Measurements from ENCODE around the gene RASGRP4.
"Not testable (repeated sequence)": the region's sequence is repeated elsewhere in the genome, so short reads cannot be mapped to it uniquely, and the experiment has no call there.

Gene RASGRP4, protein sequence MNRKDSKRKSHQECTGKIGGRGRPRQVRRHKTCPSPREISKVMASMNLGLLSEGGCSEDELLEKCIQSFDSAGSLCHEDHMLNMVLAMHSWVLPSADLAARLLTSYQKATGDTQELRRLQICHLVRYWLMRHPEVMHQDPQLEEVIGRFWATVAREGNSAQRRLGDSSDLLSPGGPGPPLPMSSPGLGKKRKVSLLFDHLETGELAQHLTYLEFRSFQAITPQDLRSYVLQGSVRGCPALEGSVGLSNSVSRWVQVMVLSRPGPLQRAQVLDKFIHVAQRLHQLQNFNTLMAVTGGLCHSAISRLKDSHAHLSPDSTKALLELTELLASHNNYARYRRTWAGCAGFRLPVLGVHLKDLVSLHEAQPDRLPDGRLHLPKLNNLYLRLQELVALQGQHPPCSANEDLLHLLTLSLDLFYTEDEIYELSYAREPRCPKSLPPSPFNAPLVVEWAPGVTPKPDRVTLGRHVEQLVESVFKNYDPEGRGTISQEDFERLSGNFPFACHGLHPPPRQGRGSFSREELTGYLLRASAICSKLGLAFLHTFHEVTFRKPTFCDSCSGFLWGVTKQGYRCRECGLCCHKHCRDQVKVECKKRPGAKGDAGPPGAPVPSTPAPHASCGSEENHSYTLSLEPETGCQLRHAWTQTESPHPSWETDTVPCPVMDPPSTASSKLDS

DNA sequence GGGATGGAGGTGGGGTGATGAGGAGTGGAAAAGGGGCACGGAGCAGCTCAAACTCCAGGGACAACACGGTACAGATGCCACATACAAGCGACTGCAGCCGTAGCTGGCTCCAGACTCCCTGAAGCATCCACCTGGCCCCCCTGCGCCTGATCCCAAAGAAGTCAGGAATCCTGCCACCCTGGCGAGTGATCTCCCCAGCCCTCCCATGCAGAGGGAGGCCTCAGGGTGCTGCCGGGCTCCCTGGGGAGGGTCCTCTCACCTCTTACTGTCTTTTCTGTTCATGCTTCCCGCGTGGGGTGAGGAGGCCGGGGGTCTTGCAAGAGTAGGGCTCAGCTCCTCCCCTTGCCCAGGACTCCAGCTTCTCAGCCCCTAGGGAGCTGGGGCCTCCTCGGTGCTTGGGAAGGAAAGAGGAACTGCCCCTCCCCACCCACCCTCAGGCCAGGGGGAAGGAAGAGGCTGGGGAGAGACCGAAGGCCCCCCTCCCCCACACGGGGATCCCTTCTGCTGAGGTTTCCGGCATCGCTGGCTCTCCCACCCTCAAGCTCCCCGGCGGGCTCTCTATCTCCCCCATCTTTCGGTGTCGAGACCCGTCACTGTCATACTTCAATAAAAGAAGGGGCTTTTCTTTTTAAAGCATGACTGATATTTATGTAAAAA, at the start of gene RASGRP4:
Gene RASGRP4, minus strand, starts transcription at position 410 of the 657 bp plus-strand sequence. Its CDS starts 128 bp downstream, at position 282.
- H3K4me1 ChIP-seq (ENCODE audit: control insufficient read depth, insufficient read depth, low read length) = peaks cover 5% of the 10 kb centered on the region
- peaks cover 3% of the 10 kb centered on the region for H3K36me3 ChIP-seq (ENCODE audit: control insufficient read depth, insufficient read depth, low read length)
- peak within 1 kb of the TSS; percentile 39 for H3K4me3 ChIP-seq (ENCODE audit: low read depth, low read length)
- H3K27me3 ChIP-seq (ENCODE audit: control insufficient read depth, insufficient read depth, low read length) = no peaks in the 10 kb centered on the region
- H3K9me3 ChIP-seq (ENCODE audit: control insufficient read depth, insufficient read depth, low read length) = no peaks in the 10 kb centered on the region
- peak within 1 kb of the TSS; percentile 65 for H3K9ac ChIP-seq (ENCODE audit: low read depth, low read length)

DNA sequence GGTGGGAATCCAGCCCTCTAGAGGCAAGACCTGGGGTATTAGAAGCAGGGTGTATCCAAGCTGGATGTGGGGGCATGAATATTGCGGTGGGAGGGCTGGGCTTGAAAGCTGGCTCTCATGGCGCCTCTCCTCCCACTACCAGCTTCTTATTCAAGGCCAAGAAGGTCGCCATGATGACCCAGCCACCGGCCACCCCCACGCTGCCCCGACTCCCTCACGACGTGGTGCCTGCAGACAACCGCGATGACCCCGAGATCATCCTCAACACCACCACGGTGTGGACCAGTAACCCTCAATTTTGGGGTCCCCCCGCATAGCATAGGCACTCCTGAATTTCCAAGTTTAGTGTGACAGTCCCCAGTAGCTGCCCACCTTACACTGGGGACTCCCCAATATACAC, 49.2 kb upstream of the RASGRP4 start:
- no peaks in the 10 kb centered on the region for H3K9me3 ChIP-seq (ENCODE audit: control insufficient read depth, insufficient read depth, low read length)
- H3K27me3 ChIP-seq (ENCODE audit: control insufficient read depth, insufficient read depth, low read length) = no peaks in the 10 kb centered on the region
- H3K4me3 ChIP-seq (ENCODE audit: low read depth, low read length) = no peak overlapping the region
- H3K9ac ChIP-seq (ENCODE audit: low read depth, low read length) = no peak overlapping the region
- H3K36me3 ChIP-seq (ENCODE audit: control insufficient read depth, insufficient read depth, low read length) = peaks cover 20% of the 10 kb centered on the region
- no peaks in the 10 kb centered on the region for H3K4me1 ChIP-seq (ENCODE audit: control insufficient read depth, insufficient read depth, low read length)

DNA sequence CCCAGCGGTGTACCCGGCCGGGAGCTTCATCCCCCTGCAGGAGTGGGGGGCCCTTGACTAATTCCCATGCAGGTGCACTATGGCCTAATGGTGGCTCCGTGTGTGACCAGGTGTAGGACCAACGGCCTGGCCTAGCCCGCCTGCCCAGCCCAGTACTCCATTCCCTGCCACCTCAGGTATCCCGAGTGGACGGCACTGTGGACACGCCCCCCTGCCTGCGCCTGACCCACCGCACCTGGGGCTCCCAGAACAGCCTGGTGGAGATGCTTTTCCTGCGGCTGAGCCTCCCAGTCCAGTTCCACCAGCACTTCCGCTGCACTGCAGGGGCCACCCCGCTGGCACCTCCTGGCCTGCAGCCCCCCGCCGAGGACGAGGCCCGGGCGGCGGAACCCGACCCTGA, 47.2 kb upstream of the RASGRP4 start:
- H3K4me3 ChIP-seq (ENCODE audit: low read depth, low read length) = no peak overlapping the region
- H3K27me3 ChIP-seq (ENCODE audit: control insufficient read depth, insufficient read depth, low read length) = no peaks in the 10 kb centered on the region
- H3K9ac ChIP-seq (ENCODE audit: low read depth, low read length) = no peak overlapping the region
- peaks cover 34% of the 10 kb centered on the region for H3K36me3 ChIP-seq (ENCODE audit: control insufficient read depth, insufficient read depth, low read length)
- no peaks in the 10 kb centered on the region for H3K4me1 ChIP-seq (ENCODE audit: control insufficient read depth, insufficient read depth, low read length)
- no peaks in the 10 kb centered on the region for H3K9me3 ChIP-seq (ENCODE audit: control insufficient read depth, insufficient read depth, low read length)

DNA sequence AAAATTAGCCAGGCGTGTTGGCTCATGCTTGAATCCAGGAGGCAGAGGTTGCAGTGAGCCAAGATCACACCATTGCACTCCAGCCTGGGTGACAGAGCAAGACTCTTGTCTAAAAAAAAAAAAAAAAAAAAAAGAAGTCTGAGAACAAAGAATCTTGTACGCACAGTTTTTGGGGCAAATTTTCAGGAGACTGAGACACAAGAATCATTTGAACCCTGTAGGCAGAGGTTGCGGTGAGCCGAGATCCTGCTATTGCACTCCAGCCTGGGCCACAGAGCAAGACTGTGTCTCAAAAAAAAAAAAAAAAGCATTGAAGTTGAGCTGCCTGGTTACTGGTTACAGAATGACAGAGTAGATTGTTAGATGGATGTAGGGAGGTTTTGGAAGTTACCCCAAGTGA, 46.7 kb upstream of the RASGRP4 start:
- H3K36me3 ChIP-seq (ENCODE audit: control insufficient read depth, insufficient read depth, low read length) = peaks cover 39% of the 10 kb centered on the region
- not testable (repeated sequence) for H3K27me3 ChIP-seq (ENCODE audit: control insufficient read depth, insufficient read depth, low read length); H3K4me1 ChIP-seq (ENCODE audit: control insufficient read depth, insufficient read depth, low read length); H3K9ac ChIP-seq (ENCODE audit: low read depth, low read length); H3K9me3 ChIP-seq (ENCODE audit: control insufficient read depth, insufficient read depth, low read length); H3K4me3 ChIP-seq (ENCODE audit: low read depth, low read length)

DNA sequence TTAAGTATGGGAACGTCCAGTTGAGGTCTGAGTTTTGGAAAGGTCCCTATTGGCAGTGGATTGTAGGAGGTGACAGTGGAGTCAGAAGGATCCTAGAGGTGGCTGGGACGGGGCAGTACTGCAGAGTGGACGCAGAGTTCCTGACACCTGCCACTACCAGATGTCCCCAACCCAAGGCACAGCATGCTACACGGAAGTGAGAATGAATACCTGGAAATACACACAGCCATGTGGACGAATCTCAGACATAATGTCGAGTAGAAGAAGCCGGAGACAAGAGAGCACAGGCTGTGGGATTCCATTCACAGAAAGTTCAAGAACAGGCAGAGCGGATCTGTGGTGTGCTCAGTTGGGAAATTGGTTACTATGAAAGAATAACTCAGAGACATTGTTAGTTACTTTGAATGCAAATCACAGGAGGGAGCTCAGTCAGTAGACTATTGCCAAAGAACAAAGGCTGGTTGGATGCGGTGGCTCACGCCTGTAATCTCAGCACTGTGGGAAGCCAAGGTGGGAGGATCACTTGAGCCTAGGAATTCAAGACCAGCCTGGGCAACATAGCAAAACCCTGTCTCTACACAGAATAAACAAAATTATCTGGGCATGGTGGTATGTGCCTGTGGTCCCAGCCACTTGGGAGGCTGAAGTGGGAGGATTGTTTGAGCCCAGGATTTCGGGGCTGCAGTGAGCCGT, 44.9 kb upstream of the RASGRP4 start:
- Histone ChIP-seq H3K27me3 (ENCODE audit: control insufficient read depth, insufficient read depth, low read length) (no peaks in the 10 kb centered on the region), H3K4me1 (ENCODE audit: control insufficient read depth, insufficient read depth, low read length) (no peaks in the 10 kb centered on the region), H3K36me3 (ENCODE audit: control insufficient read depth, insufficient read depth, low read length) (peaks cover 51% of the 10 kb centered on the region), H3K4me3 (ENCODE audit: low read depth, low read length) (no peak overlapping the region), H3K9me3 (ENCODE audit: control insufficient read depth, insufficient read depth, low read length) (no peaks in the 10 kb centered on the region), H3K9ac (ENCODE audit: low read depth, low read length) (no peak overlapping the region)

DNA sequence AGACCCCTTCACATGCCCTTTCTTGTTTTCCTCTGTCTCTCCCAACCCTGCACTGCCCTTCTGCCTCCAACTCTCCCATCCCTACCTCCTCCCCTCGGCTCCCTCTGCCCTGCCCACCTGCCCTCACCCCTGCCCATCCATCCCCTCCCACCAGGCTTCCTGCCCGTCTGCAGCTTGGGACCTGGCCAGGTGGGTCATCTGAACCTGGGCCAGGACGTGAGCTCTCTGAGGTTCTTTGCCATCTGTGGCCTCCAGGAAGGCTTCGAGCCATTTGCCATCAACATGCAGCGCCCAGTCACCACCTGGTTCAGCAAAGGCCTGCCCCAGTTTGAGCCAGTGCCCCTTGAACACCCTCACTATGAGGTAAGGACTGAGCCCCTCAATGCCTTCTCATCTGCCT, 43.1 kb upstream of the RASGRP4 start:
- Histone ChIP-seq H3K9me3 (ENCODE audit: control insufficient read depth, insufficient read depth, low read length) (no peaks in the 10 kb centered on the region), H3K4me3 (ENCODE audit: low read depth, low read length) (no peak overlapping the region), H3K36me3 (ENCODE audit: control insufficient read depth, insufficient read depth, low read length) (peaks cover 57% of the 10 kb centered on the region), H3K9ac (ENCODE audit: low read depth, low read length) (no peak overlapping the region), H3K4me1 (ENCODE audit: control insufficient read depth, insufficient read depth, low read length) (no peaks in the 10 kb centered on the region), H3K27me3 (ENCODE audit: control insufficient read depth, insufficient read depth, low read length) (no peaks in the 10 kb centered on the region)

DNA sequence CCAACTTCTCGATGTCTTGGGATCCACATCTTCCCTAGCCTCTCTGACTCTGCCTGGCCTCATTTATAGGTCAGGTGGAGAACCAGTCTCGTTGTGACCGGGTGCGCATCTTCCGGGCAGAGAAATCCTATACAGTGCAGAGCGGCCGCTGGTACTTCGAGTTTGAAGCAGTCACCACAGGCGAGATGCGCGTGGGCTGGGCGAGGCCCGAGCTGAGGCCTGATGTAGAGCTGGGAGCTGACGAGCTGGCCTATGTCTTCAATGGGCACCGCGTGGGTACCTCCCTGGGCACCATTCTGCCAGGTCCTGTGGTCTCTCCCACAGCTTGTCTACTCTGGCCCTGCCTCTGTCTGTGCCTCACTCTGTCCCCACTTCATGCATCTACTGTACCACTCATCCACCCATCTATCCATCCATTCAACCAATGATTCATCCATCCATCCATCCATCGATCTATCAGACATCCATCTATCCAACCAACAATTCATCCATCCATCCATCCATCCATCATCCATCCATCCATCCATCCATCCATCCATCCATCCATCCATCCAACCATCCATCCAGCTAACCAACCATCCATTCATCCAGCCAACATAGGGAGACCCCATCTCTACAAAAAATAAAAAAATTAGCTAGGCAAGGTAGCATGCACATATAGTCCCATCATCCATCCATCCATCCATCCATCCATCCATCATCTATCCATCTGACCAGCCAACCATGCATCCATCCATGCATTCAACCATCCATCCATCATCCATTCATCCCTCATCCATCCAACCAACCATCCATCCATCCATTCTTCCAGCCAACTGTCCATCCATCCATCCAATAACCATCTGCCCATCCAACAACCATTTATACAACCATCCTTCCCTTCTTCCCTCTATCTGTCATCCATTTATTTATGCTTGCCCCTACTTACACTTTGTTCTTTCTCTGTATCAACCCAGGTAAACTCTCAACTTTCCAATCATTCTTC, 41.8 kb upstream of the RASGRP4 start:
- Histone ChIP-seq H3K9ac (ENCODE audit: low read depth, low read length) (no peak overlapping the region), H3K4me3 (ENCODE audit: low read depth, low read length) (no peak overlapping the region), H3K27me3 (ENCODE audit: control insufficient read depth, insufficient read depth, low read length) (no peaks in the 10 kb centered on the region), H3K9me3 (ENCODE audit: control insufficient read depth, insufficient read depth, low read length) (no peaks in the 10 kb centered on the region), H3K4me1 (ENCODE audit: control insufficient read depth, insufficient read depth, low read length) (no peaks in the 10 kb centered on the region), H3K36me3 (ENCODE audit: control insufficient read depth, insufficient read depth, low read length) (peaks cover 48% of the 10 kb centered on the region)

DNA sequence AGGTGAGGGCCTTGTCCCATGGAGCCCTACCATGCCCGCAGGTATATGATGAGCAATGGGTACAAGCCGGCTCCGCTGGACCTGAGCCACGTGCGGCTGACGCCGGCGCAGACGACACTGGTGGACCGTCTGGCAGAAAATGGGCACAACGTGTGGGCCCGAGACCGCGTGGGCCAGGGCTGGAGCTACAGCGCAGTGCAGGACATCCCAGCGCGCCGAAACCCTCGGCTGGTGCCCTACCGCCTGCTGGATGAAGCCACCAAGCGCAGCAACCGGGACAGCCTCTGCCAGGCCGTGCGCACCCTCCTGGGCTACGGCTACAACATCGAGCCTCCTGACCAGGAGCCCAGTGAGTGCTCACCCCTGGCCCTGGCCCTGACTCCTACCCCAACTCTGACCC, 40.0 kb upstream of the RASGRP4 start:
- Histone ChIP-seq H3K9ac (ENCODE audit: low read depth, low read length) (no peak overlapping the region), H3K4me1 (ENCODE audit: control insufficient read depth, insufficient read depth, low read length) (no peaks in the 10 kb centered on the region), H3K4me3 (ENCODE audit: low read depth, low read length) (no peak overlapping the region), H3K27me3 (ENCODE audit: control insufficient read depth, insufficient read depth, low read length) (no peaks in the 10 kb centered on the region), H3K36me3 (ENCODE audit: control insufficient read depth, insufficient read depth, low read length) (peaks cover 50% of the 10 kb centered on the region), H3K9me3 (ENCODE audit: control insufficient read depth, insufficient read depth, low read length) (no peaks in the 10 kb centered on the region)

DNA sequence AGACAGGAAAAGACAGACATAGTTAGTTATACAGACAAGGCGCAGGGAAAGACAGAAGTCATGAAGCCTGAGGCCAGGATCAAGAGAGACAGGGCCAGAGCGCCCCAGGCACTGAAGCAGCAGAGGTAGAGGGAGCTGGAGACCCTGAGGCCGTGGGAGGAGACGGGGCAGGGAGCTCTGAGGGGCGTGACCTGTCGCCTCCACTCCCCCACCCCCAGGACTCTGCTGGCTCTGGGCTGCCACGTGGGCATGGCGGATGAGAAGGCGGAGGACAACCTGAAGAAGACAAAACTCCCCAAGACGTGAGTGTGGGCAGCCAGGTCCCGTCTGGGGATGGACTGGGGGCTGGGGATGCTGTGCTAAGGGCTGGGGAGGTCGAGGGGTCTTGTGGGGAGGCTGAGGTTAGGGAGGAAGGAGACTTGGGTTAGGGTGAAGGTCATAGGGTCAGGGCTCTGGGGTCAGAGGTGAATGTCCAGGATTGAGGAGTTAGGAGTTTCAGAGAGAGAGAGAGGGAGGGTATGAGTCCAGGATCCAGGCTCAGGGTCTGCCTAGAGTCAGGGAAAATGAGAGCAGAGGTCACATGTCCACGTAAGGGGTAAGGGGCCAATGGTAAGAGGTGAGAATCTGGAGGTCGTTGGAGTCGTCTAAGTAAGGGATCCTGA, 38.5 kb upstream of the RASGRP4 start:
- Histone ChIP-seq H3K36me3 (ENCODE audit: control insufficient read depth, insufficient read depth, low read length) (peaks cover 54% of the 10 kb centered on the region), H3K9me3 (ENCODE audit: control insufficient read depth, insufficient read depth, low read length) (no peaks in the 10 kb centered on the region), H3K4me3 (ENCODE audit: low read depth, low read length) (no peak overlapping the region), H3K27me3 (ENCODE audit: control insufficient read depth, insufficient read depth, low read length) (no peaks in the 10 kb centered on the region), H3K9ac (ENCODE audit: low read depth, low read length) (no peak overlapping the region), H3K4me1 (ENCODE audit: control insufficient read depth, insufficient read depth, low read length) (no peaks in the 10 kb centered on the region)

DNA sequence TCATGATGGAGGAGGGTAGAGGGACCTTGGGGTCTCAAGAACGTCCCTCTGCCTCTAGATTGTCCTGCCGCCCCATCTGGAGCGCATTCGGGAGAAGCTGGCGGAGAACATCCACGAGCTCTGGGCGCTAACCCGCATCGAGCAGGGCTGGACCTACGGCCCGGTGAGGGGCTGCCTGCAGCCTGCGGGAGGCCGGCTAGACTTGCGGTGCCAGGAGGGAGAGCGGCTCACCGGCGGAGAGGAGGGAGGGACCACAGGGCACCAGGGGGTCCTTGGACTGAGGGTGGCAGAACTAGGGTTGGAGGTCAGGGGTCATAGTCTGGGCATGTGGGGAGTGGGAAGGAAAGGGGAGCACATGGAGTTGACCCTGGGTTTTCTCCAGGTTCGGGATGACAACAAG, 37.3 kb upstream of the RASGRP4 start:
- Histone ChIP-seq H3K4me1 (ENCODE audit: control insufficient read depth, insufficient read depth, low read length) (no peaks in the 10 kb centered on the region), H3K4me3 (ENCODE audit: low read depth, low read length) (no peak overlapping the region), H3K9me3 (ENCODE audit: control insufficient read depth, insufficient read depth, low read length) (no peaks in the 10 kb centered on the region), H3K27me3 (ENCODE audit: control insufficient read depth, insufficient read depth, low read length) (no peaks in the 10 kb centered on the region), H3K36me3 (ENCODE audit: control insufficient read depth, insufficient read depth, low read length) (peaks cover 49% of the 10 kb centered on the region), H3K9ac (ENCODE audit: low read depth, low read length) (no peak overlapping the region)

All from iPS-15b (cell line).